K562 (cell line): Measurements from ENCODE around the gene ANKH. TPM values are rescaled to one million over a fixed set of nuclear protein-coding genes. Genes with fewer than 3 reads are reported as not detected.

Source experiments
- ATAC-seq: fragments of 200-7000 bp; cut with Tn5 transposase; 3 replicates; pipeline ENCODE4 v1.9.1; 2020; ENCODE audit warnings: moderate library complexity
- BruUV-seq: library from RNA; stranded (reverse); fragments of 400-500 nt; replicated peaks from 2 replicates; lab custom pipeline; 2021; lab: Mats Ljungman, UMichigan
- CTCF ChIA-PET: fragments of 300-600 bp; formaldehyde crosslinking; extraction: SDS; loops from one replicate; lab custom pipeline; 2021; ENCODE audit warnings: low intra/inter-chr PET ratio; lab: Yijun Ruan, JAX
- POLR2A ChIA-PET: fragments of 300-600, 350-650 bp; sonication (Branson Sonifier 250); formaldehyde crosslinking; extraction: SDS; loops from one replicate; lab custom pipeline; 2021; ENCODE audit warnings: antibody characterized with exemption, inconsistent platforms; lab: Yijun Ruan, JAX
- DNase-seq, 4 experiments: peaks; one replicate each; pipeline versions ENCODE4 v3.0.0 to v3.0.0-alpha.2; 2011 to 2018; ENCODE audit warnings: low spot score in 3 of 4, mixed read lengths in 3 of 4; ENCODE audit errors: extremely low read depth in 1 of 4
- FAIRE-seq: peaks from 2 replicates; lab custom pipeline; 2011; peaks lifted over from hg19 to GRCh38; lab: Jason Lieb, UNC
- H2AFZ ChIP-seq: 2 replicates; pipeline ENCODE4 v1.6.0; 2011; ENCODE audit warnings: low read depth, low read length, control low read depth, inconsistent platforms
- H3K27ac ChIP-seq: fragments of 200-600 bp; 3 replicates; pipeline ENCODE4 v1.8.0; 2011; ENCODE audit warnings: low read depth, mild to moderate bottlenecking, control low read depth, inconsistent platforms, low read length, moderate library complexity, mixed read lengths; ENCODE audit errors: extremely low read depth
- H3K27me3 ChIP-seq, 2 experiments: fragments of 300-600 bp in 1 of 2; 2 replicates in 1 of 2; 3 replicates in 1 of 2; pipeline versions ENCODE4 v1.6.0 to v1.8.0; 2011; ENCODE audit warnings: inconsistent platforms in 2 of 2, low read length in 2 of 2, mild to moderate bottlenecking in 1 of 2, mixed read lengths in 1 of 2, moderate library complexity in 1 of 2; ENCODE audit not compliant: control insufficient read depth in 2 of 2, insufficient read depth in 2 of 2
- H3K36me3 ChIP-seq: fragments of 300-600 bp; 3 replicates; pipeline ENCODE4 v1.8.0; 2011; ENCODE audit warnings: mild to moderate bottlenecking, low read length, inconsistent platforms; ENCODE audit not compliant: control insufficient read depth, insufficient read depth
- H3K4me1 ChIP-seq, 2 experiments: fragments of 200-600 bp in 1 of 2; replicated peaks in 1 of 2; 2 replicates in 1 of 2; 3 replicates in 1 of 2; pipeline versions ENCODE4 v1.5.1 to v1.8.0; 2011; ENCODE audit warnings: inconsistent platforms in 2 of 2, low read length in 2 of 2, mild to moderate bottlenecking in 1 of 2, mixed read lengths in 1 of 2, moderate library complexity in 1 of 2; ENCODE audit not compliant: control insufficient read depth in 2 of 2, insufficient read depth in 2 of 2
- H3K4me2 ChIP-seq: 2 replicates; pipeline ENCODE4 v1.6.1; 2011; ENCODE audit warnings: low read length, control low read depth, inconsistent platforms, mixed read lengths; ENCODE audit not compliant: insufficient read depth
- H3K4me3 ChIP-seq: fragments of 200-600 bp; sonication (generic), shearing (Covaris generic); 2 replicates; pipeline ENCODE4 v1.5.1; 2016; ENCODE audit warnings: control low read depth, inconsistent platforms
- H3K79me2 ChIP-seq: fragments of 200-600 bp; 3 replicates; pipeline ENCODE4 v1.8.0; 2011; ENCODE audit warnings: low read length, inconsistent platforms; ENCODE audit not compliant: control insufficient read depth, insufficient read depth
- H3K9ac ChIP-seq, 2 experiments: 2 replicates each; pipeline versions ENCODE4 v1.6.0 to v1.6.1; 2011; ENCODE audit warnings: low read depth in 2 of 2, low read length in 2 of 2, control low read depth in 1 of 2, inconsistent platforms in 1 of 2, mild to moderate bottlenecking in 1 of 2, mixed read lengths in 1 of 2; ENCODE audit not compliant: insufficient read depth in 1 of 2
- H3K9me1 ChIP-seq: one replicate; pipeline ENCODE4 v1.6.0; 2011; ENCODE audit warnings: inconsistent platforms, mild to moderate bottlenecking, low read length, moderate library complexity; ENCODE audit not compliant: control insufficient read depth, insufficient read depth
- H3K9me3 ChIP-seq: replicated peaks from 2 replicates; pipeline ENCODE4 v1.5.1; 2011; ENCODE audit warnings: low read depth, low read length, inconsistent platforms; ENCODE audit not compliant: control insufficient read depth, insufficient read depth
- H4K20me1 ChIP-seq: replicated peaks from 2 replicates; pipeline ENCODE4 v1.6.1; 2011; ENCODE audit warnings: low read length, inconsistent platforms, mixed read lengths; ENCODE audit not compliant: control insufficient read depth, insufficient read depth
- GABPA ChIP-seq: fragments of 200-800 bp; sonication (Bioruptor generic); conservative IDR thresholded peaks from 2 replicates; pipeline ENCODE4 v1.6.1; 2016; ENCODE audit warnings: low read depth, missing genetic modification characterization, missing compliant biosample characterization
- GABPB1 ChIP-seq: sonication (generic); formaldehyde crosslinking; IDR thresholded peaks from 2 replicates; pipeline ENCODE4 v1.8.0; 2022; ENCODE audit warnings: mild to moderate bottlenecking, missing genetic modification reagents
- RAD21 ChIP-seq, 2 experiments: fragments of 250-450 bp in 1 of 2; fragments of 450-650 bp in 1 of 2; sonication (Bioruptor Pico) in 1 of 2; formaldehyde crosslinking in 1 of 2; IDR thresholded peaks in 1 of 2; conservative IDR thresholded peaks in 1 of 2; 2 replicates each; pipeline versions ENCODE4 v1.4.0 to v1.8.0; 2020 to 2022; ENCODE audit warnings: mild to moderate bottlenecking in 2 of 2, moderate library complexity in 1 of 2
- SLC30A9 ChIP-seq: fragments of 250-450 bp; sonication (Bioruptor Pico); IDR thresholded peaks from 2 replicates; pipeline ENCODE4 v1.8.0; 2022; ENCODE audit warnings: mild to moderate bottlenecking, moderate library complexity
- SNIP1 ChIP-seq: fragments of 450-650 bp; IDR thresholded peaks from 2 replicates; pipeline ENCODE4 v1.7.1; 2017; ENCODE audit warnings: low read depth, mild to moderate bottlenecking
- WGBS: fragments of 100-300 bp; shearing (Covaris generic); methylation state at CpG from one replicate; pipeline ENCODE4 v1.1.6; 2016; ENCODE audit warnings: low coverage, mixed read lengths; ENCODE audit not compliant: insufficient coverage; ENCODE audit errors: missing lambda C conversion rate; 5-methylcytosine and 5-hydroxymethylcytosine counted together
- in situ Hi-C: fragments of 300-500 bp; cut with MboI; formaldehyde crosslinking; loops from 4 replicates; pipeline ENCODE4 v1.15.0; 2018; ENCODE audit warnings: inconsistent platforms, mixed read lengths
- intact Hi-C: fragments of 100-400 bp; cut with micrococcal nuclease; formaldehyde crosslinking; loops from 2 replicates; pipeline ENCODE4 v1.14.2; 2022
- polyA plus RNA-seq, 8 experiments: library from polyadenylated mRNA; depleted of rRNA in 4 of 8; stranded (reverse) in 5 of 8; unstranded in 3 of 8; fragments of >200 nt; fragmentation: Nextera tagmentation in 2 of 8; fragmentation: Illumina TruSeq in 1 of 8; extraction: Ambion mirVana in 2 of 8; extraction: Trizol in 1 of 8; gene quantifications; 2 replicates each; pipeline versions ENCODE4 v1.2.1 to v1.2.3, GENCODE V29; 2011 to 2014; ENCODE audit warnings: inconsistent platforms in 1 of 8, missing spikeins in 1 of 8
- total RNA-seq, 7 experiments: library from RNA; depleted of rRNA in 6 of 7; stranded (reverse); fragments of >200 nt in 6 of 7; fragmentation: Illumina TruSeq in 2 of 7; extraction: Trizol in 2 of 7; gene quantifications; 2 replicates each; pipeline versions ENCODE4 v1.2.1 to v1.2.3, GENCODE V29; 2011 to 2021; ENCODE audit warnings: low replicate concordance in 1 of 7
- TF ChIP-seq, protein P1 (sequence below), 3 experiments: IDR thresholded peaks in 2 of 3; conservative IDR thresholded peaks in 1 of 3; 2 replicates each; pipeline ENCODE4 v1.5.1; 2011 to 2012; ENCODE audit warnings: low read length in 3 of 3, mild to moderate bottlenecking in 3 of 3, control low read depth in 2 of 3, improper control_type of control experiment in 1 of 3, inconsistent platforms in 1 of 3, low read depth in 1 of 3, mixed read lengths in 1 of 3, moderate library complexity in 1 of 3; ENCODE audit not compliant: insufficient read depth in 2 of 3

Gene ANKH
- total and polyA plus RNA-seq, 9 of the 15 experiments (the other 6 are each of a cell fraction or from before 2014, with no cell fraction given): 0.79 to 12.2 (median 4.5) TPM

DNA sequence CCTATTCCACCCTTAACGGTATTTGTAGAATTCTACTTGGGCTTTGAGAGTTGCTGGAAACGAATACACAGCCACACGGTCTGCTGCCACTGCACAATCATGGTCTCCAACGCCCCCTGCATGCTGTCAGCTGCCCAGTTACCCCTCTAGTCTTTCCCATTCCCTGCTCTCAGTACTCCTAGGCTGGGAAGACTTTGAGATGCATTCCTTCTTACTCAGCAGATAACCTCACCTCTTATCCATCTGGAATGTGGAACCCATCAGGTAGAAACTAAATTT lies 92.8 kb downstream of the ANKH start:
- no peak for TF ChIP-seq SNIP1
- TF ChIP-seq GABPA (tag): no peak
- TF ChIP-seq, protein P1, sequence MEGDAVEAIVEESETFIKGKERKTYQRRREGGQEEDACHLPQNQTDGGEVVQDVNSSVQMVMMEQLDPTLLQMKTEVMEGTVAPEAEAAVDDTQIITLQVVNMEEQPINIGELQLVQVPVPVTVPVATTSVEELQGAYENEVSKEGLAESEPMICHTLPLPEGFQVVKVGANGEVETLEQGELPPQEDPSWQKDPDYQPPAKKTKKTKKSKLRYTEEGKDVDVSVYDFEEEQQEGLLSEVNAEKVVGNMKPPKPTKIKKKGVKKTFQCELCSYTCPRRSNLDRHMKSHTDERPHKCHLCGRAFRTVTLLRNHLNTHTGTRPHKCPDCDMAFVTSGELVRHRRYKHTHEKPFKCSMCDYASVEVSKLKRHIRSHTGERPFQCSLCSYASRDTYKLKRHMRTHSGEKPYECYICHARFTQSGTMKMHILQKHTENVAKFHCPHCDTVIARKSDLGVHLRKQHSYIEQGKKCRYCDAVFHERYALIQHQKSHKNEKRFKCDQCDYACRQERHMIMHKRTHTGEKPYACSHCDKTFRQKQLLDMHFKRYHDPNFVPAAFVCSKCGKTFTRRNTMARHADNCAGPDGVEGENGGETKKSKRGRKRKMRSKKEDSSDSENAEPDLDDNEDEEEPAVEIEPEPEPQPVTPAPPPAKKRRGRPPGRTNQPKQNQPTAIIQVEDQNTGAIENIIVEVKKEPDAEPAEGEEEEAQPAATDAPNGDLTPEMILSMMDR (IDR thresholded peaks at IDR 0.05 in 2 of 3, conservative IDR thresholded peaks at IDR 0.05 in 1 of 3; ENCODE audit: insufficient read depth in 2 of 3, low read depth in 1 of 3, low read length in 3 of 3): peak in 1 of 3 experiments; percentile 7; a peak in 1 of 6 replicates
- no peak for TF ChIP-seq GABPB1 (CRISPR knock-in tag)
- TF ChIP-seq SLC30A9: no peak
- peak in 1 of 2 experiments; percentile 7; a peak in 1 of 4 replicates for TF ChIP-seq RAD21 (CRISPR knock-in tag; conservative IDR thresholded peaks at IDR 0.05 in 1 of 2, IDR thresholded peaks at IDR 0.05 in 1 of 2)
- POLR2A ChIA-PET: interaction anchor here (1.0 kb wide), 1 partner anchor 11 kb away, joined by 3 read pairs; no protein-coding TSS in a partner anchor
- no peak overlapping the region for H2AFZ ChIP-seq
- H3K4me3 ChIP-seq: no peak overlapping the region
- H3K4me1 ChIP-seq: no peaks in the 10 kb centered on the region
- H4K20me1 ChIP-seq: no peaks in the 10 kb centered on the region
- H3K27me3 ChIP-seq: peaks cover 0 to 18% of the 10 kb centered on the region in 2 experiments; a peak in 2 of 5 replicates
- intact Hi-C loops: no loop called here
- in situ Hi-C loops: no loop called here
- DNase-seq (no peak), FAIRE-seq (no peak), ATAC-seq (peak; percentile 29; the same call in 1 of the 3 replicates)
- no peaks in the 10 kb centered on the region for H3K79me2 ChIP-seq
- H3K9ac ChIP-seq: no peak overlapping the region
- no TSS peak for BruUV-seq
- no peaks in the 10 kb centered on the region for H3K9me3 ChIP-seq
- H3K36me3 ChIP-seq: no peaks in the 10 kb centered on the region
- H3K27ac ChIP-seq: no peak overlapping the region
- CTCF ChIA-PET: interaction anchor here (1.3 to 1.4 kb wide), 2 partner anchors 51 to 415 kb away, joined by 3 to 8 read pairs; no protein-coding TSS in a partner anchor
- no peak overlapping the region for H3K4me2 ChIP-seq
- no peaks in the 10 kb centered on the region for H3K9me1 ChIP-seq
- WGBS: 3% methylated on average over 4 of the region's 4 CpGs
